HG03159 (cell line): ENCODE results near the gene PRKCD.

Source experiments
- ATAC-seq: cut with Tn5 transposase; IDR thresholded peaks from one replicate; pipeline ENCODE4 v1.9.1; 2021; ENCODE audit warnings: mild to moderate bottlenecking, moderate library complexity; ENCODE audit not compliant: unreplicated experiment

Gene PRKCD

DNA sequence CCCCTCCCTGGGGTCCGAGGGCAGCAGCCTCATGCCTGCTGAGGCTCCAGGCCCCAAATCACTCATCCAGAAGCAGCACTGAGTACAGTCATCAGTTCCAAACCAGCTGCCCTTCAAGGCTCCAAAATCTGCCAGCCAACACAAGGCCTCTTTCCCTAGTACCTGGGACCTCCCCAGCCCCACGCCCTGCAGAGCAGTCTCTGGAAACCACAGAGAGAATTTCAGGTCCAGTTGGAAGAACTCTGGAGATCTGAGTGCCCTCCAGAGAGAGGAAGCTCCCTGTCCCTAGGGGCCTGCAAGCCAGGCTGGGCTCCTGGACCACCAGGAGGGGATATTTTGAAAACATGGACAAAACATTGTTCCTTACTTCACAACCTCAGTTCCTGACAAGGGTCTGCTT is 68.6 kb downstream of the PRKCD start:
- ATAC-seq = no peak

DNA sequence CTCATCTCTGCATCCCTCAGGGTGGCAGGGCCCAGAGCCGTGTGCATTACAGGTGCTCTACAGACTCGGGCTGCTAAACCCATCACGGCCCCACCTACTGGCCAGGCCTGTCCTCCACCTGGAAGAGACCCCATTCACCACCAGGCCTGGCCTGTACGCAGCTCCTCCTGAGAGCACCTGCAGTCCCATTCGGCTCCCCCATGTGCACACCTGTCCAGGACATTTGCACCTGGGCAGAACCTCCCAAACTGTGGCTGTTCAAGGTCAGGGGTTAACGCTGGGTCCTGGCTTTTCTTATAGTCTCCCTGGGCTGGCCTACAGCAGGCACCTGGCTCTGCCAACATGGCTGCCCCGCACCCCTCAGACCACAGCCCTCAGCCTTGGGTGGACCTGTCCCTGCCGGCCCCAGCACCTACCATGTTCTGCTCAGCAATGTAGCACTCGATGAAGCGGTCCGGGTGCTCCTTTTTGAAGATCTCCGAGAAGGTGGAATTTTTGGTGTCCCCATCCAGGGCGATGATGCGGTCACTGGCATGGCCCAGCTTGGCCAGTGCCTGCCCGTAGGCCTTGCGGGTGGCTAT is 69.1 kb downstream of the PRKCD start:
- ATAC-seq = no peak

DNA sequence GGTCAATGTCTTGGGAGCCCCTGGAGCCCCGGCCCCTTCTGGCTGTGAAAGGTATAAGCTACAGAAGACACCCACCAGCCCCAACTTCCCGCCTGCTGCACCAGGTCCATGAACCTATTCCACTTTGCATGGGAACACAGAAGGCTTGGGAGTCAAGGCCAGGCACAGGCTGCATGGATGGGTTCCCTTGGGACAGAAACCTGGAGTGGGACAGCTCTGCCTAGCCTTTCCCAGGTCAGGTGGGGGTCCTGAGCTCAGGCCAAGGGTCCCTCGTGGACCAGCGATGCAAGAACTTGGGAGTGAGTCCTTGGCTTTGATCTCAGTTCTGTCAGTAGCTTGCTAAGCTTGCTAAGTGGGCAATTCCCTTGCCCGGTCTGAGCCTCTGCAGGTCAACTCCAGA is 69.8 kb downstream of the PRKCD start:
- ATAC-seq = no peak

DNA sequence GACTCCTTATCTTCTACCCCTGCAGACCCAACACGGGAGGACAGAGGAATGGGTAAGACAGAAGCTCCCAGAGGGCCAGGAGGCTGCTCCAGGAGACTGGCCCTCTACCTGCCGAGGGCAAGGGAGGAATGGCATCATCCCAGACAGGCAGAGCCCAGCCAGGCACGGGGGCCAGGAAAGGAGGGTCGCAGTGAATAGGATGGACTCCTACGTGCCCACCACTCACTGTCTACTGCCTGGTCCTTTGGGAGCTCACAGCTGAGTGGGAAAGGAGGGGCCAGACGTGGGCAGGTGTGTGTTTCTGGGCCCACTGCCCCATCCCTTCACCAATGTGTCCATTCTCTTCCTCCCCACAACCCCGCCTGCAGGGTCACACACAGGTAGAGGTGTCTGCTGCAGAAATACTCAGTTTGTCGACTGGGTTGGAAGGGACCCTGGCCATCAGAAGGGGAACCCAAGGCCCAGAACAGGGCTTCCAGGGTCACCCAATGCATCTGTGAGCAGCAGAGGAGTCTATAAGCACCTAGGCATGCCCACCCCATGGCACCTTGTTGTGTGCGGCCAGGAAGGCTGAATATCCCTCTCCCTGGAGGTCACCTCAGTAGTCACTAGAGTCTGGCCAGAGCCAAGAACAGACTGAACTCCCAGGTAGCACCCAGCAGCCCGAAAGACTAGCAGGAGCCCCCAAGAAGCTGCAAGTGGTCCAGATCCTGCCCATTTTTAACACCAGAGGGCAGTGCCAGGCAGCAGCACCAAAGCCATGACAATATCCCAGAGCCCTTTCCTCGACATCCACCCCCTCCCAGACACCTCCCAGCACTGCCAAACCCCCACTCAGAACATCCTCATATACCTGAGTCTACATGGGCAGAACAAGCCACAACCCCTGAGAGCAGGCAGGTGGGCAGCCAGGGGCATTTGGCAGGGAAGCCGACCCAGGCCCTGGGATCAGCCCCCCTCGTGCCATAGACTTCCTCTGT is 70.8 kb downstream of the PRKCD start:
- ATAC-seq = no peak

DNA sequence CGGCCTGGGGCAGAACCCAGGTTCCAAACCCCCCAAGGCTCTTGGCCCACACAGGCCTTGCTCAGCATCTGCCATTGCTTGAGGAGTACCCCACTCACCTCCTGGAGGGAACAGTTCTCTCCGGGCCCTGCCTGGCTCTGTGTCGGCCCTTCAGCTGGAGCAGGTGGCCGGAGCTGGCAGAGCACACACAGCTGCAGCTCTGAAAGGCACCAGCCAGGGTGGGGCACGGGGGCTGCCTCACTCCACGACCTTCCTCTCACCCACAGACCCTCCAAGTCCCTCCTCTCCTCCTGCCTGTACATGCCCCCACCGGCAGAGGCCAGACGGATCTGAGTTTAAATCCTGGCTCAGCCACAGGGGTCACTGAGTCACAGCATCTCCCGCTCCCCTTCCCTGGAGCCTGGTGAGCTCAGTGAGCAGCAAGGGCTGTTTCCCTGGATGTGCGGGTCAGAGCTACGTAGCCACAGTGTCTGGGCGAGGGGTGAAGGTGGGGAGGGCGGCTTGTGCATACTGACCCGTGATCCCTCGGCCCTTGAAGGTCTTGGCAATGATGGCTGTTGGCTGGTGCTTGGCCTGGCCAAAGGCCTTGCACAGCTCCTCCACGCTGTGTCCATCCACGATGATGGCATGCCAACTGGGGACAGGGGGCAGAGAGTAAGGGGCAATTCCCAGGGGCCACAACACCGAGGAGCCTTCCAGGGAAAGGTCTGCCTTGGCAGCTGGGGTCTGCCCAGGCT is 71.8 kb downstream of the PRKCD start:
- ATAC-seq = no peak

DNA sequence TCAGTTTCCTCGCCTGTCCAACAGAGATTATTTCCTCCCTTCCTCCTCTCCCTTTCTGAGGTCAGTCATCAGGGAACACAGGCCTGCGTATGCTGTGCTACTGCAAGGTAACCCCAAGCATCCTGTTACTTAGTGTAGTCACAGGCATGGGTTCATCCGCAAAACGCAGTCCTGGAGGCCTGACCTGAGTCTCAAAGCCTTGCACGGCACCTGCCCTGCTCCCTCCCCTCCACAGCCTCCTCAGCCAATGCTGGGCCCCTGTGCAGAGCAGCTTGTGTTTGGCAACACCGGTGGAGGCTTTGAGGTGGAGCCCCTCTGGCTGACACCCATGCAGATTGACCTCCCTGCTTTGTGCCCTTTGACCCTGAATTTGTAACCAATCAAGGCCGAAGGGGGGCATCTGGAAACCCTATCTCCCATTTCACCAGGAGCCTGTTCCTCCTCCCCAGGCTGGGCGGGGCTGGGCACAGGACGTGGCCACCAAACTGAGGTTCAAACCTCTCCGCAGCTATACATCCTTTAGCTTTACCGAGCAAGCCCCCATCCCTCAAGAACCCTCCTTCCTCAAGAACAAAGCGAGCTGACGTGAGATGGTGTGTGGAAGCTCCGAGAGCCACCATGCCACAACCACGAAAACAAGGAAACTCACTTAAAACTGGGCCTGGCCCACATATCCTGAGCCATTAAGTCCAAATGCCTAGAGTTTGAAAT is 73.3 kb downstream of the PRKCD start:
- no peak for ATAC-seq

DNA sequence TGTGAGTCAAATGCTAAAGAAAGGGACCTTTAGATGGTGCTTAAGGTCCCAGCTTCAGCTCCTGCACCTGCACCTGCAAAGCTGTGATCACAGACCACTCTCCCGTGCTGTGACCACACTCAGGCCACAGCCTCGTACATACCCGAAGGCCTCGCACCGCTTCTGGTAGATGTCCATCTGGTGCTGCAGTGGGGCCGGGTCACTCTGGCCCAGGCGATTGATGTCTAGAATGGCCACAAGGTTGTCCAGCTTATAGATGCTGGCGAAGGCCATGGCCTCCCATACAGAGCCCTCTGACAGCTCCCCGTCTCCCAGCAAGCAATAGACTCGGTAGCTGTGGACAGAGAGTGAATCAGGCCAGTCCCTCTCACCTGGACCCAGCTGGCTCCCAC is 73.8 kb downstream of the PRKCD start:
- ATAC-seq = no peak

DNA sequence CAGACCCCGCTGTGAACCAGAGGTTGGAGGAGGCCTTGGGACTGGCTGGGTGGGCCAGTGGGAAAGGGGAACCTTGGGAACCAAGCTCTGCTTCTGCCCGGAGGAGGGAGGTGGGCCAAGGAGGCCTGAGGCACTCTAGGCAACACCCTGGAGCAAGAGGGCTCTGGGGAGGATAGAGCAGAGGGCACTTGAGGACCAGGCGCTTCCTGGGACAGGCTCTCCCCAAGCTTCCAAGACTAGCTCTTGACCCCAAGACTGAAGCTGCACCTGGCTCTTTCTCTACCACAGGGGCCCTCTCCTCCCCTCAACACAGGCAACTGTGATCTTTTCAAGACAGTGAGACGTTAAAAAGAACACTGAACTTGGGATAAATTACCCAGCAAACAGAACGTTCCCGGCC is 74.5 kb downstream of the PRKCD start:
- ATAC-seq = no peak

DNA sequence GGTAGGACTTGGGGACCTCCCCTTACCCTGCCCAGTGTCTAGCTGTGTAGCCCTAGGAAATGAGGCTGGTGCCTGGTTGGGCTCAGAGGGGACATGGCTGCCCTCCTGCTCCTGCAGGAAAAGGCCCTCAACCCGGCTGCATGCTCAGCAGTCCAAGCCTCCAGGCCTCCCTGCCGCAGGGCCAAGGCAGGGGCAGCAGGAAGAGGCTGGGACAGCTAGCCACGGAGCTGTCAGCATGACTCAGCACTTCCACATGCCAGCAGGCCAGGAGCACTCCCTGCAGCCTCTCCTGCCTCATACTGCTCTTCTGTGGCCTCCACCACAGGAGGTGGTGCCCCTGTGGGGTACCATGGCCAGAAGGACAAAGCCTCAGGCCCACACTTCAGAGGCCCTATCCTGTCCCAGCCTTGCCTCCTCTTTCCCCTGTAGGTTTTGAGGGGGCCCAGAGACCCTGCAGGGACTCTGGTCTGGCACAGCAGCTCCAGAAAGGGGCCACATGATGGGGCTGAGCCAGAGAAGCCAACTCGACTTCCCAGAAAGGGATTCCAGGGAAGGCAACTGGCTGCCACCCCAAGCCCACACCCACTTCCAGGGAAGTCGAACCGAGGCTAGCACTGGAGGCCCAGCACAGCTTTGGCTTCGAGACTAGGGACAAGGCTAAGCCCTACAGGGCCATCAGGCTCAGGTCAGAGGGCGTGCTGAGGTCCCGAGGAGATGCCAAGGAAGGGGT is 75.3 kb downstream of the PRKCD start:
- ATAC-seq = no peak

DNA sequence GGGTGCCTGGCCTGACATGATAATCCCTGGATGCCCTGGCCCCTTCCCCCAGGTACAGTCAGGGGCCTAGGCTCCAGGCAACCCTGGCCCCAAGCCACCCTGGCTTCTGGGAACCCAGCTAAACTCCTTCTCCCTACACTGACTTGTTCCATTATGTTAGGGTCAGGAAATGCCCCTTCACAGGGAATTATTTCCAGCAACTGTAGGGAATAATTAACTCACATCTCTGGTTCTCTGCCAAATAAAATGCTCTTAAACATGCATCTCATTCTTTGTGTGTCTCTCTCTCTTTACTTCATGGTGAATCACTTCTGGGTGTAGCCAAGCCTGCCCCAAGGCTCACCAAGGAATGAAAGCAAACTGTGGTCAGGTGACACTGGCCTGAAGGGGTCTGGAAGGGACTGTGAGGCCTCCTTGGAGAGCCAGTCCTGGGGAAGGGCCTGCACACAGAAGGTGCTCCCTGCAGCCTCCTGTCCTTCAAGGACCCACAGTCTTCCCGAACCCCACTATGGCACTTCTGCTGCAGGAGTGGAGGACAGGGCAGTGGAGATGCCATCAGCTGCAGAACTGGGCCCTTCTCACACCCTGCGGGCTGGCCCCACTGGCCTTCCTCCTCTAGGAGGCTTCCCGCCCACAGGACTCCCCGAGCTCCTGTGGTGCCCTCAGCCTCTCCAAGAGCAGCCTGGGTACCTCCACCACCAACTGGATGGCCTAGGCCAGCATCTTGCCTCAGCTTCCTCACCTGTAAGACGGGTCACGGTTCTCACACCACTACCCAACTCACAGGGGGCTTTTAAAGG is 77.2 kb downstream of the PRKCD start:
- ATAC-seq = no peak

DNA sequence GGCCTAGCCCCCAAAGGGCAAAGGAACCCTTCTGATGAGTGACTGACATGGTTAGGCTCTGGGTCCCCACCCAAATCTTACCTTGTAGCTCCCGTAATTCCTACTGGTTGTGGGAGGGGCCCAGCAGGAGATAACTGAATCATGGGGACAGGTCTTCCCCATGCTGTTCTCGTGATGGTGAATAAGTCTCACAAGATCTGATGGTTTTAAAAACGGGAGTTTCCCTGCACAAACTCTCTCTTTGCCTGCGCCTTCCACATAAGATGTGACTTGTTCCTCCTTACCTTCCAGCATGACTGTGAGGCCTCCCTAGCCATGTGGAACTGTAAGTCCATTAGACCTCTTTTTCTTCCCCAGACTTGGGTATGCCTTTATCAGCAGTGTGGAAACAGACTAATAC is 77.9 kb downstream of the PRKCD start:
- ATAC-seq = no peak

DNA sequence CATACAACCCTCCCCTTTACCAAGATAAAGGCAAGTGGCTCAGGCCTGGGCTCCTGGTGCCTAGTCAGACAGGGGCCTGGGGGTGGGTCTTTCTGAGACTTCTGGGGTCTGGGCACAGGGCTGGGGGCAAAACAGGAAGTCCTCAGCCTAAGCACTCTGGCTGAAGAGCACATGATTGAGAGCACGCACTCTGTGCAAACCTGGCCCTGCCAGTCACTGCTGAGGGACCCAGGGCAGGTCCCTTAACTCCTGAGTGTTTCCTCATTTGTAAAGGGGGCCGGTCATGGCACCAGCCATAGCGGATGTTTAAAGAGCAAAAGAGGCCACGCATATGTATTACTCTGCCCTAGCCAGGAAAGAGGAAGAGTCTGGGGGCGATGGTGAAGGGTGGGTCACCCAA is 78.8 kb downstream of the PRKCD start:
- no peak for ATAC-seq

DNA sequence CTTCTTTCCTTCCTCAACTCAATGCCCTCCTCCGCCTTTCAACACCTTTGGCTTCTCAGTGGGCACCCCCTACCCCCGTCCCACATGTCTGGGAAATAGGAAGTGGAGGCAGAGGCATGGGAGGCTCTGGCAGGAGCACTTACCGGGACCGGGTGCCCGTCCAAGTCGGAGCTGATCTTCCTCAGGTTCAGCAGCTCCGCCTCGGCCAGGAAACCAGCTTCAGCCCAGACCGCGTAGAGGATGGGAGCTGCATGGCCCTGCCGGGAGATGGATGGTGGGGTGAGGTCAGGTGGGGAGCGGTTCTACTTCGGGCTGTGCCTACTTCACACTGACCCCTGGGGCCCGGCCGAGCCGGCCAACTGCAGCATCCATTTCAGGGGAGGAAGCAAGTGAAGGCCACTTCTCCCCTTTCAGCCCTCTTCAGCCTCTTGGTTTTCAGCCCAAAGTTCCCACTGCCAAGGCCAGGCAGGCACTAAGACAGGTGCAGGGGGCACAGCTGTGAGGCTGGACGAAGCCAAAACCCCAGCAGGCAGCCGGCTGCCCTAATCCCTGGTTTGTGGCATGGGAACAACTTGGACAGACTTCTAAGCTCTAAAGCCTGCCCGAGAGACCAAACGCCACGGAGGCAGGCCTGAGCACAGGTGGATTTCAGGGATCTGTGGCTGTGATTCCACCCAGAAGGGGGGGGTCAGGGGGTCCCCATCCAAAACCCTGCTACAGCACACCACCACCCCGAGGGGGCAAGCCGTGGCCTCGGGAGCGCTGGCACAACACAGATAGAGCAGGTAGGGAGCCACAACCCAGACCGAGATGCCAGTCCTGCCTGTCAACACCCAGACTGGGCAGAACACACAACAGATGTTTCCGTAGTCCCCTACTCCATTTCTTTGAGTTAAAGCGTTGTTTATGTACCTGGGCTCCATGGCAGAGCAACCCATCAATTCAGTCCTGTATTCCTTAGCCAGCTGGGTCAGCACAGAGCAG is 80.3 kb downstream of the PRKCD start:
- ATAC-seq = no peak

DNA sequence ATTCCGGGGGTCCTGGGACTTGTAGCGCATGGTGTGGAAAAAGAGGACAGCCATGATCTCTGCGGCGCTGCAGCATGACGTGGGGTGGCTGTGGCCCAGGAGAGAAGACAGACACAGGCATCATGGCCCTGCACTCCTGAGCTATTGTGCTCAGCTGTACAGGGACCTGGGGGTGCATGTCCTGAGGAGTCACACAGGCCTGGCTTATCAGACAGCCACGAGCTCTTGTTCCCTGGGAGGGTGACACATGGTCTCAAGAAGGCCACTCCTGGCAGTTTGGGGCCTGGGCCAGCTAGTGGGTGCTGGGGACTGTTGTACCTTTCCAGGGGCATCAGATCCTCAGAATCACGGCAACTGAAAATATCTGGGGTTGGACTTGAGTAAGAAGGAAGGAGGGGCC is 81.1 kb downstream of the PRKCD start:
- no peak for ATAC-seq
